ENCODE measurements around the gene CEP170B. TPM values are rescaled to one million over a fixed set of nuclear protein-coding genes. Genes with fewer than 3 reads are reported as not detected.

The CEP170B gene
- total and polyA plus RNA-seq, 2 of the 13 experiments (the other 11 are each of a cell fraction or from before 2014, with no cell fraction given) = 4.3 to 8.8 TPM

- 0% methylated on average over 4 of the region's 22 CpGs for WGBS (ENCODE audit: low lambda C conversion rate)
- Histone ChIP-seq H4K20me1 (ENCODE audit: insufficient read depth, low read length) (no peaks in the 10 kb centered on the region), H3K27me3 (ENCODE audit: control insufficient read depth in 1 of 2, insufficient read depth in 2 of 2, low read length in 2 of 2) (no peaks in the 10 kb centered on the region), H3K36me3 (replicated peaks in 1 of 2; ENCODE audit: control insufficient read depth in 1 of 2, insufficient read depth in 2 of 2, low read length in 2 of 2) (no peaks in the 10 kb centered on the region; a peak in 1 of 5 replicates), H3K9me3 (ENCODE audit: low read length) (no peaks in the 10 kb centered on the region), H3K4me1 (ENCODE audit: insufficient read depth, low read length) (peaks cover 42% of the 10 kb centered on the region), H3K4me2 (ENCODE audit: low read depth, low read length) (peak overlapping the region; percentile 93), H3K79me2 (ENCODE audit: insufficient read depth, low read length) (peaks cover 6% of the 10 kb centered on the region), H3K9ac (ENCODE audit: insufficient read depth, low read depth, low read length) (peak overlapping the region; percentile 60), H2AFZ (ENCODE audit: low read length) (no peak overlapping the region), H3K27ac (ENCODE audit: extremely low read length, insufficient read depth, low read length) (no peak overlapping the region), H3K4me3 (replicated peaks in 1 of 3; ENCODE audit: insufficient read depth in 1 of 3, low read depth in 2 of 3, low read length in 3 of 3) (peak overlapping the region; percentile 27 to 68 (median 41); a peak in 5 of 6 replicates)
- POLR2A ChIA-PET = interaction anchor here (0.8 to 3.1 kb wide), 6 partner anchors 20 to 155 kb away, joined by 3 to 59 read pairs (median 6); partner anchors contain the start of genes CEP170B, SIVA1 and ZBTB42
- CTCF ChIA-PET (ENCODE audit: low intra/inter-chr PET ratio, low total read pairs) = interaction anchor here (1.5 kb wide), 1 partner anchor 52 kb away, joined by 15 read pairs; no protein-coding TSS in a partner anchor
- FAIRE-seq (peak; percentile 75), ATAC-seq (peak; percentile 90), DNase-seq (ENCODE audit: low spot score) (peak; percentile 81)
- in situ Hi-C loops (cut with HindIII; ENCODE audit: extremely low pct_ligation_motif_present, low pct_unique_long_range_greater_than_20kb) (loop anchor here (5.0 to 10.0 kb wide), 2 partner anchors 53 to 166 kb away; no protein-coding TSS in a partner anchor), intact Hi-C loops (cut with micrococcal nuclease; ENCODE audit: unreplicated experiment) (loop anchor here (1.0 to 2.0 kb wide), 2 partner anchors 24 to 52 kb away; no protein-coding TSS in a partner anchor)
- no TSS peak for BruUV-seq (replicated peaks)
- TF ChIP-seq SAFB2 (CRISPR knock-in tag; IDR thresholded peaks at IDR 0.05; ENCODE audit: borderline replicate concordance, low read depth) = no peak; the same call in 1 of the 2 replicates
- no peak for TF ChIP-seq KLF12 (CRISPR knock-in tag; IDR thresholded peaks at IDR 0.05; ENCODE audit: borderline replicate concordance)
- peak; percentile 77; the same call in 1 of the 2 replicates for TF ChIP-seq TFDP1 (CRISPR knock-in tag; IDR thresholded peaks at IDR 0.05; ENCODE audit: borderline replicate concordance)
- no peak for TF ChIP-seq HBP1 (CRISPR knock-in tag; IDR thresholded peaks at IDR 0.05; ENCODE audit: low read depth)
- no peak for TF ChIP-seq ZSCAN9 (CRISPR knock-in tag; IDR thresholded peaks at IDR 0.05; ENCODE audit: borderline replicate concordance)
- no peak for TF ChIP-seq DDIT3 (CRISPR knock-in tag; IDR thresholded peaks at IDR 0.05)
- TF ChIP-seq ZNF205 (CRISPR knock-in tag; IDR thresholded peaks at IDR 0.05) = 0 out of 2 replicates have a peak, but pooled peaks have one; percentile 9
- no peak for TF ChIP-seq ZNF101 (CRISPR knock-in tag; IDR thresholded peaks at IDR 0.05; ENCODE audit: borderline replicate concordance, low read depth)
- no peak for TF ChIP-seq PCBP1 (IDR thresholded peaks at IDR 0.05; ENCODE audit: borderline replicate concordance, low read depth, low read length)
- TF ChIP-seq KMT2A (CRISPR knock-in tag; IDR thresholded peaks at IDR 0.05) = no peak
- TF ChIP-seq DNMT3B (CRISPR knock-in tag; conservative IDR thresholded peaks at IDR 0.05) = no peak
- TF ChIP-seq ZNF136 (CRISPR knock-in tag; IDR thresholded peaks at IDR 0.05; ENCODE audit: low read depth) = no peak
- no peak for TF ChIP-seq ZNF646 (CRISPR knock-in tag; IDR thresholded peaks at IDR 0.05)
- no peak for TF ChIP-seq TAF15 (IDR thresholded peaks at IDR 0.05; ENCODE audit: low read depth, low read length, poor library complexity, severe bottlenecking)
Observed at GRCh38 chr14:104820669-104821228, 44.3 kb upstream of the CEP170B start.
